Adrenal gland (tissue), 5 donors: ENCODE results near the gene AXIN2.

ENCODE experiments used
- POLR2A ChIP-seq, 2 donors: fragments of 450-650 bp; IDR thresholded peaks; one replicate each; pipeline ENCODE4 v1.6.1; 2017; ENCODE audit warnings: antibody characterized with exemption in 2 of 2, mild to moderate bottlenecking in 2 of 2, moderate library complexity in 1 of 2
- TF ChIP-seq, protein P1 (sequence below), 6 experiments: fragments of 450-650 bp in 4 of 6; fragments of 200-600 bp in 2 of 6; sonication (generic) in 1 of 6; IDR thresholded peaks; 1 replicate in 5 of 6; 2 replicates in 1 of 6; pipeline versions ENCODE4 v1.5.1 to v1.8.0; 2016 to 2021; ENCODE audit warnings: antibody characterized with exemption in 6 of 6, mild to moderate bottlenecking in 2 of 6, moderate library complexity in 1 of 6
- donor health status: DM: no; HTN: no; CAD: no.

GRCh38 chr17:65601145-65601544 lies 39.7 kb upstream of the AXIN2 start:
- TF ChIP-seq POLR2A (IDR thresholded peaks at IDR 0.05) = no peak
- TF ChIP-seq, protein P1, sequence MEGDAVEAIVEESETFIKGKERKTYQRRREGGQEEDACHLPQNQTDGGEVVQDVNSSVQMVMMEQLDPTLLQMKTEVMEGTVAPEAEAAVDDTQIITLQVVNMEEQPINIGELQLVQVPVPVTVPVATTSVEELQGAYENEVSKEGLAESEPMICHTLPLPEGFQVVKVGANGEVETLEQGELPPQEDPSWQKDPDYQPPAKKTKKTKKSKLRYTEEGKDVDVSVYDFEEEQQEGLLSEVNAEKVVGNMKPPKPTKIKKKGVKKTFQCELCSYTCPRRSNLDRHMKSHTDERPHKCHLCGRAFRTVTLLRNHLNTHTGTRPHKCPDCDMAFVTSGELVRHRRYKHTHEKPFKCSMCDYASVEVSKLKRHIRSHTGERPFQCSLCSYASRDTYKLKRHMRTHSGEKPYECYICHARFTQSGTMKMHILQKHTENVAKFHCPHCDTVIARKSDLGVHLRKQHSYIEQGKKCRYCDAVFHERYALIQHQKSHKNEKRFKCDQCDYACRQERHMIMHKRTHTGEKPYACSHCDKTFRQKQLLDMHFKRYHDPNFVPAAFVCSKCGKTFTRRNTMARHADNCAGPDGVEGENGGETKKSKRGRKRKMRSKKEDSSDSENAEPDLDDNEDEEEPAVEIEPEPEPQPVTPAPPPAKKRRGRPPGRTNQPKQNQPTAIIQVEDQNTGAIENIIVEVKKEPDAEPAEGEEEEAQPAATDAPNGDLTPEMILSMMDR (IDR thresholded peaks at IDR 0.05) = no peak
